Subcutaneous adipose tissue (tissue), 4 donors: Measurements from ENCODE around the gene SLC38A8. TPM values are rescaled to one million over a fixed set of nuclear protein-coding genes. Genes with fewer than 3 reads are reported as not detected.

ENCODE experiments used
- total RNA-seq, 4 donors: library from RNA; depleted of rRNA; stranded (reverse); fragments of >200 nt; gene quantifications; one replicate each; pipeline ENCODE4 v1.1.0, GENCODE V29; 2016
- TF ChIP-seq, protein P1 (sequence below): fragments of 450-650 bp; IDR thresholded peaks from one replicate; pipeline ENCODE4 v1.5.1; 2016; ENCODE audit warnings: low read depth, mild to moderate bottlenecking, control low read depth, antibody characterized with exemption, moderate library complexity

The SLC38A8 gene
- total RNA-seq, 4 donors from 2014 or later, result not detected

DNA sequence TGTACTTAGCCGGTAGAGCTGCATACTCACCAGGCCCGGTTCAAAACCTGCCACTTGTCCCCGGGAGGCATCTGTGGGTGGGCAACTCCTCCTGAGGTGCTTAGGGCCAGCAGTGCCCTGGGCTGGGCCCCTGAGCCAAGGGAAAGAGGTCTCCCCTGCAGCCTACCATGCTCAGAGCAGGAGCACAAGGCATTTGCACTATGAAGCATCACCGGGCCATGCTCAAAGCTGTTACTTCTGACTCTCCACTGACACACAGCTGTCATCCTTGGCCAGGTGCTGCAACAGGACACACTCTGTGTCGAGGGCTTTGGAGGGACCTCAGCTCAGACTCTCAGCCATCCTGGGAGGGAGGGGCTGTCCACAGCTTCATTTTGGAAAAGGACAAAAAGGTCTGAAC, 37.2 kb downstream of the SLC38A8 start:
- TF ChIP-seq, protein P1, sequence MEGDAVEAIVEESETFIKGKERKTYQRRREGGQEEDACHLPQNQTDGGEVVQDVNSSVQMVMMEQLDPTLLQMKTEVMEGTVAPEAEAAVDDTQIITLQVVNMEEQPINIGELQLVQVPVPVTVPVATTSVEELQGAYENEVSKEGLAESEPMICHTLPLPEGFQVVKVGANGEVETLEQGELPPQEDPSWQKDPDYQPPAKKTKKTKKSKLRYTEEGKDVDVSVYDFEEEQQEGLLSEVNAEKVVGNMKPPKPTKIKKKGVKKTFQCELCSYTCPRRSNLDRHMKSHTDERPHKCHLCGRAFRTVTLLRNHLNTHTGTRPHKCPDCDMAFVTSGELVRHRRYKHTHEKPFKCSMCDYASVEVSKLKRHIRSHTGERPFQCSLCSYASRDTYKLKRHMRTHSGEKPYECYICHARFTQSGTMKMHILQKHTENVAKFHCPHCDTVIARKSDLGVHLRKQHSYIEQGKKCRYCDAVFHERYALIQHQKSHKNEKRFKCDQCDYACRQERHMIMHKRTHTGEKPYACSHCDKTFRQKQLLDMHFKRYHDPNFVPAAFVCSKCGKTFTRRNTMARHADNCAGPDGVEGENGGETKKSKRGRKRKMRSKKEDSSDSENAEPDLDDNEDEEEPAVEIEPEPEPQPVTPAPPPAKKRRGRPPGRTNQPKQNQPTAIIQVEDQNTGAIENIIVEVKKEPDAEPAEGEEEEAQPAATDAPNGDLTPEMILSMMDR, result no peak

DNA sequence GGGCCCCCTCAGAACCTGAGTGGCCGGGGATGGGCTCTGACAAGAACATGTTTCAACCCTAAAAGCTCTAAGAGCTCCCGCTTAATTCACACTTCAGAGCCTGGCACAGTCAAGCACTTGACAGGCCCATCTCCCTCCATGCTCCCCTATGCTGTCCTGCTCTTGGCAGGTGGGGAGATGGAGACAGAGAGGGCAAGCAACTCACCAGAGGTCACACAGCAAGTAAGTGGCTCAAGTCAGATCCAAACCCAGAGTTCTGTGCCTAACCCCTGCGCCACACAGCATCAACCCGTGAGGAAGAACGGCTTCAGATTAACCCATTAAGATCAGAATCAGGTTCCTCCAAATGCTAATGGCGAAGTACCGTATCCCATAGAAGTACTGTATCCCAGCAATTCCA, 38.2 kb downstream of the SLC38A8 start:
- TF ChIP-seq, protein P1, result no peak

DNA sequence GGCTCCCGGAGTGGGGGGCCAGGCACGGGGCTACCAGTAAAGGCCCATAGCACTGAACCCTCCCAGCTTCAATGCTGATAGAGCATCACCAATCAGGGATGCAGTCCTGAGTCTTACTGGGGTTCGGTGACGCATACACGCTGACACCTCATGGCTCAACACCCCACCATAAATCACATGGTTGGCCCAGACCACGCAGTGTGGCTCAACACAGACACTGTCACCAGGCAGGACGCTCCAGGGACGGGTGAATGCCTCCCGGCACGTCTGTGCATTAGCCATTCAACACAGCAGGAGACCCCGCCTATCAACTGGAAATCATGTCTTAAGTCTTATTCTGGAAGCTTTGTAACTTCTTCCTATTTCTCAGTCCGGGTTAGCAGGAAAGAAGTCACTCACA, 39.6 kb downstream of the SLC38A8 start:
- TF ChIP-seq, protein P1, result no peak

DNA sequence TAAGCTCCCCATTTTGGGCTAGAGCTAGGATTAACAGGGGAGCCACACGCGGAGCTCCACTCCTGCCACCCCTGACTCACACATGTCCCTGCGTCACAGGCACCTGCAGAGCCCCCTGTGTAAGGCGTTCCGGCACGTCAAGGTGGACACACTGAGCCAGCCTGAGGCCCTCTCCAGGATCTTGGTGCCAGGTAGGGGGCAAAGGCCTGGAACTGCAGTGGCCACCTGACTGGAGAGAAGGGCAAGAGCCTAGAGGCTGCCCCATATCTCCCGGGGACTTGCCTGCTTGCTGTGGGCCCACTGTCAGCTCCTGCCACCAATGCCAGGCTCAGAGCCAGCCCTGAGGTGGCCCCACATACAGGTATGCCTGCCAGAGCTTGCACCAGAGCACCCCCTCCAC, 40.9 kb downstream of the SLC38A8 start:
- TF ChIP-seq, protein P1, result no peak

DNA sequence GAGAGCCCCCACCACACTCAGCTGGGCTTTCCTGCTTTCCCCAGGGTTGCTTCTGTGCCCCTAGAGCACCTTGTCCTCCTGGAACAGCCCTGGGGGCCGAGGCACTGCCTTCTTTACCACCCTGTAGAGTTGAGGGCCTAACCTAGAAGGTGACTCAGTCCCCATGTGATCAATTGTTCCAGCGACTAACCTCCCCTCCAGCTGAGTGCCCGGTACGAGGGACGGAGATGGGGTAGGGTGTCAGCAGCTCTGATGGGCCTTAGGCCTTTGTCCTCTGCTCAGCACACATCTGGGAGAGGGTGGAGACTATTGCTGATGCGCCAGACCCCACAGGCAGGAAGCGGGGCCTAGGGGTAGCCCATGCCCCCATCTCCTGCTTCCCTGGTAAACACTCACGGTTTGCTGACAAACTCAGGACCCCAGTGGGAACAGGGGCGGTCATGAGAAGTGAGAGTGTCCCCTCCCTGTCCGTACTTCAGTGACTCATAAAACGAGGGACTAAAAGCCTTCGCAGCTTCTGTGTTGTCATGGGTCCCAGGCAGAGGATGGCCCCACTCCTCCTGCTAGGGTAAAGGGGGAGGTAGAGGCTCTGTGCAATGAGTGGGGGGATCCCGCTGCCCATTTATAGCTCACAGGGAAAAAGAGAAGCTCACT, 41.5 kb downstream of the SLC38A8 start:
- TF ChIP-seq, protein P1, result no peak

DNA sequence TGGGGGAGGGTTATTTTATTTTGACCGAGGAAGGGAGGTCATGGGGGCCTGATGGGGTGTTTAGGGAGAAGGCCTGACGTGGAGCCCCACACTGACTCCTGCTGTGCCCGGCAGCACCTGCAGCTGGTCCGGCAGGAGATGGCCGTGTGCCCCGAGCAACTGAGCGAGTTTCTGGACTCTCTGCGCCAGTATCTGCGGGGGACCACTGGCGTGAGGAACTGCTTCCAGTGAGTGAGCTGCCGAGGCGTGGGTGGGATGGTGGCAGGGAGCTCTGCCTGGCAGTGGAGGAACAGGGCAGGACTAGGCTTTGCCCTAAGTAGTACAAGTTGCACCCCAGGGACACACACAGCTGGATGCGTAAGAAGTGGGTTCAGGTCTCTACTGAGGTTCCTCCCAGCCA, 44.5 kb downstream of the SLC38A8 start:
- TF ChIP-seq, protein P1, result no peak

DNA sequence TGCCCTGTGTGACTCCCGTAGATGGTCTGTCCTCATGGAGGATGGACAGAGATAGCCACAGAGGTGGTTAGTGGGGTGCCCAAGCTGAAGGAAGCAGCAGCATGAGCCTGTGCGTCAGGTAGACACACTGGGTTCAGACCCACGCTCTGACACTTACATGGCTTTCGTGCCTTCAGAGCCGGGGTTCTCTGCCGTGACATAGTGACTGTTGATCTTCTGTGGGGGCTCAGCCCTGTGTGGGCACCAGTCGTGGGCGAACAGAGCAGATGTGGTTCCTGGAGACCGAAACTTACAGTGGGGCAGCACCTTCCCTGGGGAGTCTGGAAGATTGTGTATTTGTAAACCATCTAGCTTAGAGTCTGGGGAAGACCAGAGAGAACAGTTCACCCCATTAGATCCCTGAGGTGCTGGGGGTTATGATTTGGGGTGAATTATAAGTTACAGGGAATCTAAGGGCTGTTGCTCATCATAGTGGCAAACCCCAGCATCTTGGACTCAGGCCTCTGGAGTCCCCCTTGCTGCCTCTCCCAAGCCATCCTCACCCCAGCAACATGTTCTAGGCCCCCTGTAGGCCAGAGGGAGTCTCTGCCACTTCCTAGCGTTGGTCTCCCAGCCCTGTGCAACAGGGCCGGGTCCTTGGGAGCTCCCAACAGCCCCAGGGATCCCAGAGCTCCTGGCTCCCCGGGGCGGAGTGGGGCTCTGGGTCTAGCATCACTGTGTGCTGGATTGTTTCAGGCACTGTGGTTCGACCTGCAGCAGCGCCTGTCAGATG, 45.9 kb downstream of the SLC38A8 start:
- TF ChIP-seq, protein P1, result no peak
